Adipocyte (in vitro differentiated cells): ENCODE data around the gene ADD1.

Source experiments
- DNase-seq: peaks from one replicate; pipeline ENCODE4 v3.0.0-alpha.2; 2015; ENCODE audit warnings: low read depth
- H3K27me3 ChIP-seq: replicated peaks from 2 replicates; pipeline ENCODE4 v1.7.0; 2013; ENCODE audit warnings: mild to moderate bottlenecking, low read length, moderate library complexity; ENCODE audit not compliant: control insufficient read depth, insufficient read depth
- H3K36me3 ChIP-seq: 2 replicates; pipeline ENCODE4 v1.7.0; 2013; ENCODE audit warnings: low read length, mild to moderate bottlenecking, moderate library complexity; ENCODE audit not compliant: control insufficient read depth, insufficient read depth, severe bottlenecking
- H3K4me1 ChIP-seq: 2 replicates; pipeline ENCODE4 v1.7.0; 2013; ENCODE audit warnings: mild to moderate bottlenecking, low read length, moderate library complexity; ENCODE audit not compliant: control insufficient read depth, insufficient read depth
- H3K4me3 ChIP-seq: 2 replicates; pipeline ENCODE4 v1.7.0; 2013; ENCODE audit warnings: mild to moderate bottlenecking, low read length, moderate library complexity
- H3K9ac ChIP-seq: 2 replicates; pipeline ENCODE4 v1.7.0; 2013; ENCODE audit warnings: mild to moderate bottlenecking, low read length, moderate library complexity
- H3K9me3 ChIP-seq: 2 replicates; pipeline ENCODE4 v1.7.0; 2013; ENCODE audit warnings: mild to moderate bottlenecking, low read length, moderate library complexity; ENCODE audit not compliant: control insufficient read depth

Gene ADD1

GRCh38 chr4:2847302-2847871 is 3.7 kb downstream of the ADD1 start:
- no peak overlapping the region for H3K4me3 ChIP-seq
- DNase-seq: no peak

DNA sequence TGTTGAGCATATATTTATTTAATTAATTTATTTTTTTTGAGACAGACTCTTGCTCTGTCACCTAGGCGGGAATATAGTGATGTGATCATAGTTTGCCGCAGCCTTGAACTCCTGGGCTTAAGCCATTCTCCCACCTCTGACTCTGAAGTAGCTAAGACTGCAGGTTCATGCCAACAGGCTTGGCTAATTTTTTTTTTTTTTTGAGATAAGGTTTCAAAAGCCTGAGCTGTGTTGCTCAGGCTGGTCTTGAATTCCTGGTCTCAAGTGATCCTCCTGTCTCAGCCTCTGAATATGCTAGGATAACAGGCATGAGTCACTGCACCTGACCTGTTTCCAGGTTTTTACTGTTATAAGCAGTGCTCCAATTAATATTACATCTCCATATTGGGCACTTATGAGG is 4.8 kb downstream of the ADD1 start:
- no peaks in the 10 kb centered on the region for H3K27me3 ChIP-seq
- H3K4me1 ChIP-seq: peaks cover 21% of the 10 kb centered on the region
- peaks cover 2% of the 10 kb centered on the region for H3K36me3 ChIP-seq
- H3K9me3 ChIP-seq: no peaks in the 10 kb centered on the region
- no peak for DNase-seq
- H3K9ac ChIP-seq: no peak overlapping the region
- no peak overlapping the region for H3K4me3 ChIP-seq

More at GRCh38 chr4:2847302-2847871, 3.7 kb downstream of the ADD1 start:
- H3K4me1 ChIP-seq: peaks cover 20% of the 10 kb centered on the region
- no peak overlapping the region for H3K9ac ChIP-seq
- no peaks in the 10 kb centered on the region for H3K36me3 ChIP-seq
- H3K9me3 ChIP-seq: no peaks in the 10 kb centered on the region
- H3K27me3 ChIP-seq: no peaks in the 10 kb centered on the region

- peak; percentile 78 for DNase-seq
- no peaks in the 10 kb centered on the region for H3K27me3 ChIP-seq
- H3K9me3 ChIP-seq: no peaks in the 10 kb centered on the region
- H3K4me3 ChIP-seq: no peak overlapping the region
- H3K9ac ChIP-seq: no peak overlapping the region
- H3K36me3 ChIP-seq: peaks cover 13% of the 10 kb centered on the region
- H3K4me1 ChIP-seq: peaks cover 21% of the 10 kb centered on the region
Observed at GRCh38 chr4:2849267-2850152, 5.9 kb downstream of the ADD1 start.

DNA sequence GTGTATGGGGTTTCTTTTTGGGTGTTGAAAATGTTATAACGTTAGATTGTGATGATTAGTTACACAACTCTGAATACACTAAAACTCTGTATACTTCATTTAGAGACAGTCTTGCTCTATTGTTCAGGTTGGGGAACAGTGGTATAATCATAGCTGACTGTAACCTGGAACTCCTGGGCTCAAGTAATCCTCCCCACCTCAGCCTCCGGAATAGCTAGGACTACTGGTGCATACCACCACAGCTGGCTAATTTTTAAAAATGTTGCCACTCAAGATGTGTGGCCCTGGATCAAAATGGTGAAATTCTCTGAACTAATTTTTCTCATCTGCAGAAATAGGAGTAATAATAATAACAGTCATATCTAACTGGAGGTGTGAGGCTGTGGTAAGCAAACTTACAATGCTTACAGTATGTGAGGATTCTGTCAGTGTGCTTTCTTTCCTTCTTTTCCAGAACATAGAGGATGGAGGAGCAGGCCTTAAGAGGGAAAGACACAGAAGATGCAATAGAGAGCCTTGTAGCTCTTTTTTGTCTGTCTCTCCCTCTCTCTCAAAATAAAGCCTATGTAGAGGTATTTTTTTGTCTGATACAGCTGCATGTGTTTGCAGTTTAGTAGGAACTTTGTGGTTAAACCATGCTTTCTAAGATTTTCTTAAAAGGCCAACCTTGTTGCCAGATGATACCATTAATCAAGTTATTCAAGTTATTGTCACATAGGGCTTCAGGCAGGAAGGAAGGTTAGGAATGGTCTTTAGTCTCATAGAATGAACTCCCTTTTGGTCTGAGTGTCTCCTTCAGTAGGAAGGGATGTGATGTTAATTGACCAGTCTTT is 7.5 kb downstream of the ADD1 start:
- Histone ChIP-seq H3K4me1 (peaks cover 11% of the 10 kb centered on the region), H3K9ac (no peak overlapping the region), H3K9me3 (no peaks in the 10 kb centered on the region), H3K36me3 (peaks cover 17% of the 10 kb centered on the region), H3K27me3 (no peaks in the 10 kb centered on the region), H3K4me3 (no peak overlapping the region)
- no peak for DNase-seq

- DNase-seq: no peak
- no peaks in the 10 kb centered on the region for H3K27me3 ChIP-seq
- H3K4me3 ChIP-seq: no peak overlapping the region
Observed at GRCh38 chr4:2852481-2852921, 8.9 kb downstream of the ADD1 start.

GRCh38 chr4:2855584-2855983 is 11.9 kb downstream of the ADD1 start:
- Histone ChIP-seq H3K27me3 (no peaks in the 10 kb centered on the region), H3K9ac (no peak overlapping the region), H3K9me3 (no peaks in the 10 kb centered on the region), H3K4me1 (peaks cover 35% of the 10 kb centered on the region), H3K36me3 (peaks cover 17% of the 10 kb centered on the region), H3K4me3 (no peak overlapping the region)
- no peak for DNase-seq

More at GRCh38 chr4:2852481-2852921, 8.9 kb downstream of the ADD1 start:
- Histone ChIP-seq H3K4me1 (peaks cover 11% of the 10 kb centered on the region), H3K36me3 (peaks cover 17% of the 10 kb centered on the region), H3K9ac (no peak overlapping the region), H3K9me3 (no peaks in the 10 kb centered on the region)

- Histone ChIP-seq H3K9me3 (no peaks in the 10 kb centered on the region), H3K9ac (no peak overlapping the region), H3K27me3 (no peaks in the 10 kb centered on the region), H3K4me1 (peaks cover 42% of the 10 kb centered on the region), H3K4me3 (no peak overlapping the region), H3K36me3 (peaks cover 17% of the 10 kb centered on the region)
- DNase-seq: no peak
Observed at GRCh38 chr4:2856266-2856665, 12.6 kb downstream of the ADD1 start.

DNA sequence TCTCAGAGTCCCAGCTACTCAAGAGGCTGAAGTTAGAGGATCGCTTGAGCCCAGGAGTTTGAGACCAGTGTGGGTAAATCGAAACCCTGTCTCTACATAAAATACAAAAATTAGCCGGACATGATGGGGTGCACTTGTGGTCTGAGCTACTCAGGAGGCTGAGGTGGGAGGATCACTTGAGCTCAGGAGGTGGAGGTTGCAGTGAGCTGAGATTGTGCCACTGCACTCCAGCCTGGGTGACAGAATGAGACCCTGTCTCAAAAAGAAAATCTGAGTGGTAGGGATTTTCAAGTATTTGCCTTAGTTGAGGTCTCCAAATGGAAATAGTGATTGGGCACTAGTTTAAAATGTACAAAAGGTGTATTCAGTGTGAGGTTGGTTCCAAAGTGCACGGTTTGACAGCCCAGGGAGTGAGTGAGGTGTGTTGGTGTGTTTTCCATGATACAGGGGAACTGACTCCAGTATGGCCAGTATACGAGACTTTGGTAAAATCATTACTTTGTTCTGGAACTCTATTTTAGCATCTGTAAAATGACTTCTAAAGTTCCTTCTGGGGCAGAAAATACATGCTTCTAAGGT is 13.8 kb downstream of the ADD1 start:
- Histone ChIP-seq H3K4me3 (no peak overlapping the region), H3K4me1 (peaks cover 52% of the 10 kb centered on the region), H3K9ac (no peak overlapping the region), H3K9me3 (no peaks in the 10 kb centered on the region), H3K36me3 (peaks cover 17% of the 10 kb centered on the region), H3K27me3 (no peaks in the 10 kb centered on the region)
- no peak for DNase-seq

GRCh38 chr4:2858451-2859217 is 15.0 kb downstream of the ADD1 start:
- Histone ChIP-seq H3K27me3 (no peaks in the 10 kb centered on the region), H3K36me3 (peaks cover 13% of the 10 kb centered on the region), H3K9ac (peak overlapping the region; percentile 36), H3K4me3 (peak overlapping the region; percentile 34), H3K9me3 (no peaks in the 10 kb centered on the region), H3K4me1 (peaks cover 58% of the 10 kb centered on the region)
- peak; percentile 56 for DNase-seq

GRCh38 chr4:2859514-2859913 is 15.9 kb downstream of the ADD1 start:
- Histone ChIP-seq H3K9me3 (no peaks in the 10 kb centered on the region), H3K9ac (peak overlapping the region; percentile 26), H3K36me3 (peaks cover 4% of the 10 kb centered on the region), H3K4me3 (no peak overlapping the region), H3K4me1 (peaks cover 58% of the 10 kb centered on the region), H3K27me3 (no peaks in the 10 kb centered on the region)
- no peak for DNase-seq
